HEK293 (cell line): Measurements from ENCODE around the gene STAT3.
"Not testable (repeated sequence)": the region's sequence is repeated elsewhere in the genome, so short reads cannot be mapped to it uniquely, and the experiment has no call there.

Source experiments
- CTCF ChIA-PET: fragments of 350-600 bp; formaldehyde crosslinking; extraction: SDS; loops from one replicate; lab custom pipeline; 2021; ENCODE audit warnings: antibody characterized with exemption; lab: Yijun Ruan, JAX
- POLR2A ChIA-PET: fragments of 300-600 bp; formaldehyde crosslinking; extraction: SDS; loops from one replicate; lab custom pipeline; 2020; ENCODE audit warnings: antibody characterized with exemption, inconsistent platforms; lab: Yijun Ruan, JAX
- H3K27ac ChIP-seq: fragments of 200-500 bp; sonication (Bioruptor generic); 2 replicates; pipeline ENCODE4 v1.5.1; 2014; ENCODE audit warnings: low read depth, low read length, control low read depth, inconsistent platforms; ENCODE audit errors: extremely low read depth
- H3K36me3 ChIP-seq, 2 experiments: fragments of 200-500 bp in 1 of 2; sonication (Bioruptor generic) in 1 of 2; 1 replicate in 1 of 2; 2 replicates in 1 of 2; pipeline ENCODE4 v1.5.1; 2014 to 2017; ENCODE audit warnings: inconsistent platforms in 2 of 2, low read length in 2 of 2; ENCODE audit not compliant: control insufficient read depth in 2 of 2, insufficient read depth in 1 of 2
- H3K4me1 ChIP-seq: fragments of 200-500 bp; sonication (Bioruptor generic); 2 replicates; pipeline ENCODE4 v1.5.1; 2014; ENCODE audit warnings: mild to moderate bottlenecking, low read length, inconsistent platforms; ENCODE audit not compliant: control insufficient read depth, insufficient read depth
- H3K4me3 ChIP-seq: 2 replicates; pipeline ENCODE4 v1.5.1; 2011; ENCODE audit warnings: low read depth, mild to moderate bottlenecking, control low read depth, low read length, moderate library complexity
- H3K9me3 ChIP-seq: fragments of 200-500 bp; sonication (Bioruptor generic); 2 replicates; pipeline ENCODE4 v1.5.1; 2014; ENCODE audit warnings: low read depth, low read length, inconsistent platforms; ENCODE audit not compliant: control insufficient read depth, insufficient read depth
- EGR2 ChIP-seq: fragments of 450-650 bp; formaldehyde crosslinking; IDR thresholded peaks from 2 replicates; pipeline ENCODE4 v1.5.1; 2016; ENCODE audit warnings: low read depth, missing biosample characterization, missing genetic modification characterization
- FEZF1 ChIP-seq: fragments of 450-650 bp; formaldehyde crosslinking; IDR thresholded peaks from 2 replicates; pipeline ENCODE4 v1.5.1; 2016; ENCODE audit warnings: missing biosample characterization, missing genetic modification characterization
- GLIS1 ChIP-seq: fragments of 450-650 bp; formaldehyde crosslinking; IDR thresholded peaks from 2 replicates; pipeline ENCODE4 v1.5.1; 2016; ENCODE audit warnings: missing biosample characterization, missing genetic modification characterization
- MYNN ChIP-seq: fragments of 450-650 bp; formaldehyde crosslinking; IDR thresholded peaks from 2 replicates; pipeline ENCODE4 v1.5.1; 2016; ENCODE audit warnings: missing biosample characterization, missing genetic modification characterization, borderline replicate concordance
- WT1 ChIP-seq: fragments of 450-650 bp; formaldehyde crosslinking; IDR thresholded peaks from 2 replicates; pipeline ENCODE4 v1.5.1; 2016; ENCODE audit warnings: missing biosample characterization, missing genetic modification characterization
- ZBTB17 ChIP-seq: fragments of 450-650 bp; formaldehyde crosslinking; IDR thresholded peaks from 2 replicates; pipeline ENCODE4 v1.5.1; 2016; ENCODE audit warnings: missing biosample characterization, missing genetic modification characterization
- ZBTB8A ChIP-seq: fragments of 450-650 bp; formaldehyde crosslinking; IDR thresholded peaks from 2 replicates; pipeline ENCODE4 v1.5.1; 2016; ENCODE audit warnings: missing biosample characterization, missing genetic modification characterization
- ZFHX2 ChIP-seq: fragments of 450-650 bp; formaldehyde crosslinking; conservative IDR thresholded peaks from 2 replicates; pipeline ENCODE4 v1.5.1; 2016; ENCODE audit warnings: missing biosample characterization, missing genetic modification characterization
- ZNF133 ChIP-seq: fragments of 450-650 bp; formaldehyde crosslinking; IDR thresholded peaks from 2 replicates; pipeline ENCODE4 v1.5.1; 2016; ENCODE audit warnings: missing biosample characterization, missing genetic modification characterization
- ZNF146 ChIP-seq: fragments of 450-650 bp; formaldehyde crosslinking; IDR thresholded peaks from 2 replicates; pipeline ENCODE4 v1.5.1; 2016; ENCODE audit warnings: missing biosample characterization, missing genetic modification characterization
- ZNF2 ChIP-seq: fragments of 450-650 bp; formaldehyde crosslinking; IDR thresholded peaks from 2 replicates; pipeline ENCODE4 v1.5.1; 2016; ENCODE audit warnings: missing biosample characterization, missing genetic modification characterization
- ZNF223 ChIP-seq: fragments of 450-650 bp; formaldehyde crosslinking; IDR thresholded peaks from 2 replicates; pipeline ENCODE4 v1.5.1; 2016; ENCODE audit warnings: missing biosample characterization, missing genetic modification characterization
- ZNF37A ChIP-seq: fragments of 450-650 bp; IDR thresholded peaks from 2 replicates; pipeline ENCODE4 v1.5.1; 2018; ENCODE audit warnings: missing biosample characterization, missing genetic modification characterization
- ZNF514 ChIP-seq: fragments of 450-650 bp; formaldehyde crosslinking; IDR thresholded peaks from 2 replicates; pipeline ENCODE4 v1.5.1; 2016; ENCODE audit warnings: missing biosample characterization, missing genetic modification characterization
- ZNF549 ChIP-seq: fragments of 450-650 bp; IDR thresholded peaks from 2 replicates; pipeline ENCODE4 v1.5.1; 2018; ENCODE audit warnings: missing biosample characterization, missing genetic modification characterization, mild to moderate bottlenecking, inconsistent platforms, moderate library complexity
- ZNF555 ChIP-seq: fragments of 450-650 bp; formaldehyde crosslinking; conservative IDR thresholded peaks from 2 replicates; pipeline ENCODE4 v1.5.1; 2017; ENCODE audit warnings: missing biosample characterization, mild to moderate bottlenecking, missing genetic modification characterization, inconsistent platforms
- ZNF785 ChIP-seq: fragments of 450-650 bp; formaldehyde crosslinking; IDR thresholded peaks from 2 replicates; pipeline ENCODE4 v1.5.1; 2016; ENCODE audit warnings: missing biosample characterization, missing genetic modification characterization
- ZNF792 ChIP-seq: fragments of 450-650 bp; formaldehyde crosslinking; IDR thresholded peaks from 2 replicates; pipeline ENCODE4 v1.5.1; 2016; ENCODE audit warnings: missing biosample characterization, missing genetic modification characterization
- TF ChIP-seq, protein P1 (sequence below): fragments of 450-650 bp; formaldehyde crosslinking; IDR thresholded peaks from 2 replicates; pipeline ENCODE4 v1.5.1; 2016; ENCODE audit warnings: missing biosample characterization, missing genetic modification characterization
- TF ChIP-seq, protein P2 (sequence below): fragments of 450-650 bp; formaldehyde crosslinking; IDR thresholded peaks from 2 replicates; pipeline ENCODE4 v1.5.1; 2016; ENCODE audit warnings: missing biosample characterization, missing genetic modification characterization

Gene STAT3

DNA sequence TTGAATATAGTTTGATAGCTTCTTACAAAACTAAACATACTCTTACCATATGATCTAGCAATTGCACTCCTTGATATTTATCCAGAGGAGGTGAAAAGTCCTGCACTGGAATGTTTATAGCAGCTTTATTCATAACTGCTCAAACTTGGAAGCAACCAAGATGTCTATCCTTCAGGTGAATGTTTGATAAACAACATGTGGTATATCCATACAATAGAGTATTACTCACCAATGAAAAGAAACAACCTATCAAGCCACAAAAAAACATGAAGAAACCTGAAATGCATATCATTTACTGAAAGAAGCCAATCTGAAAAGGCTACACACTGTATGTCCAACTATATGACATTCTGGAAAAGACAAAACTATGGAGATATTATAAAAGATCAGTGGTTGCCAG, 16.1 kb downstream of the STAT3 start:
- Histone ChIP-seq H3K9me3 (no peaks in the 10 kb centered on the region; the same call in 1 of the 2 replicates), H3K36me3 (peaks cover 0 to 4% of the 10 kb centered on the region in 2 experiments; a peak in 2 of 3 replicates), H3K27ac (no peak overlapping the region), H3K4me1 (peaks cover 3% of the 10 kb centered on the region; the same call in 1 of the 2 replicates), H3K4me3 (no peak overlapping the region)
- TF ChIP-seq ZNF792 (tag by site-specific recombination) (no peak), ZNF146 (peak; percentile 80)
- ChIA-PET CTCF (interaction anchor here (0.5 to 1.0 kb wide), 3 partner anchors 48 to 391 kb away, joined by 3 read pairs; no protein-coding TSS in a partner anchor), POLR2A (no interaction called here)

DNA sequence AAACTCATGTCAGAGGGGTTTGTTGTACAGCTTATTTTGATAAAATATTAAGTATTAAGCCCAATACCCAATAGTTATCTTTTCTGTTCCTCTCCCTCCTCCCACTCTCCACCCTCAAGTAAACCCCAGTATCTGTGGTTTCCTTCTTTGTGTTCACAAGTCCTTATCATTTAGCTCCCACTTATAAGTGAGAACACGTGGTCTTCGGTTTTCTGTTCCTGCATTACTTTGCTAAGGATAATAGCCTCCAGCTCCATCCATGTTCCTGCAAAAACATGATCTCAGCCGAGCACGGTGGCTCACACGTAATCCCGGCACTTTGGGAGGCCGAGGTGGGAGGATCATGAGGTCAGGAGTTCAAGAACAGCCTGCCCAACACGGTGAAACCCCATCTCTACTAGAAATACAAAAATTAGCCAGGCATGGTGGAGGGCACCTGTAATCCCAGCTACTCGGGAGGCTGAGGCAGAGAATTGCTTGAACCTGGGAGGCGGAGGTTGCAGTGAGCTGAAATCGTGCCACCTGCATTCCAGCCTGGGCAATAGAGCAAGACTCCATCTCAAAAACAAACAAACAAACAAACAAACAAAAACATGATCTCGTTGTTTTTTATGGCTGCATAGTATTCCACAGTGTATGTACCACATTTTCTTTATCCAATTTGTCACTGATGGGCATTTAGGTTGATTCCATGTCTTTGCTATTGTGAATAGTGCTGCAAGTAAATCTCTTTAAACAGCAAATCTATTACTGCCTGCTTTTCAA, 19.3 kb downstream of the STAT3 start:
- CTCF ChIA-PET = interaction anchor here (0.7 to 1.6 kb wide), 4 partner anchors 15 to 147 kb away, joined by 4 to 8 read pairs (median 4); no protein-coding TSS in a partner anchor
- not testable (repeated sequence) for H3K27ac ChIP-seq, H3K4me3 ChIP-seq, H3K4me1 ChIP-seq, H3K9me3 ChIP-seq, H3K36me3 ChIP-seq
- POLR2A ChIA-PET = interaction anchor here (0.6 to 1.1 kb wide), 2 partner anchors 46 to 89 kb away, joined by 3 to 4 read pairs; no protein-coding TSS in a partner anchor
- TF ChIP-seq, protein P1, sequence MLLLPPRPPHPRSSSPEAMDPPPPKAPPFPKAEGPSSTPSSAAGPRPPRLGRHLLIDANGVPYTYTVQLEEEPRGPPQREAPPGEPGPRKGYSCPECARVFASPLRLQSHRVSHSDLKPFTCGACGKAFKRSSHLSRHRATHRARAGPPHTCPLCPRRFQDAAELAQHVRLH = peak; percentile 82
- 0 out of 2 replicates have a peak, but pooled peaks have one; percentile 29 for TF ChIP-seq ZNF2 (tag by site-specific recombination)
- TF ChIP-seq ZFHX2 (tag by site-specific recombination) = 0 out of 2 replicates have a peak, but pooled peaks have one; percentile 13
- peak; percentile 44; the same call in 1 of the 2 replicates for TF ChIP-seq EGR2 (tag by site-specific recombination)
- TF ChIP-seq ZNF146 = peak; percentile 99

DNA sequence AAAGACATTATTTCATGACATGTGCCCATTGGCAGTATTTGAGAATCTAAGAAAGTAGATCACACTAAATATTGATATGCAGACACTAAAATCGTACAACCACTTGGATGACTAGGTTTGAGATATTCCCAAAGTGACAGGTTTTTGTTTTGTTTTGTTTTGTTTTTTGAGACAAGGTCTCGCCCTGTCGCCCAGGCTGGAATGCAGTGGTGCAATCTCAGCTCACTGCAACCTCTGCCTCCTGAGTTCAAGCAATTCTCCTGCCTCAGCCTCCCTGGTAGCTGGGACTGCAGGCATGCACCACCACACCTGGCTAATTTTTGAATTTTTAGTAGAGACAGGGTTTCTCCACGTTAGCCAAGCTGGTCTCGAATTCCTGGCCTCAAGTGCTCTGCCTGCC, 19.9 kb downstream of the STAT3 start:
- not testable (repeated sequence) for H3K36me3 ChIP-seq, H3K4me3 ChIP-seq, H3K9me3 ChIP-seq, H3K27ac ChIP-seq, H3K4me1 ChIP-seq
- CTCF ChIA-PET = interaction anchor here (0.8 to 1.6 kb wide), 3 partner anchors 10 to 38 kb away, joined by 3 to 8 read pairs (median 4); no protein-coding TSS in a partner anchor
- POLR2A ChIA-PET = interaction anchor here (0.6 to 1.1 kb wide), 2 partner anchors 47 to 90 kb away, joined by 3 to 4 read pairs; no protein-coding TSS in a partner anchor

DNA sequence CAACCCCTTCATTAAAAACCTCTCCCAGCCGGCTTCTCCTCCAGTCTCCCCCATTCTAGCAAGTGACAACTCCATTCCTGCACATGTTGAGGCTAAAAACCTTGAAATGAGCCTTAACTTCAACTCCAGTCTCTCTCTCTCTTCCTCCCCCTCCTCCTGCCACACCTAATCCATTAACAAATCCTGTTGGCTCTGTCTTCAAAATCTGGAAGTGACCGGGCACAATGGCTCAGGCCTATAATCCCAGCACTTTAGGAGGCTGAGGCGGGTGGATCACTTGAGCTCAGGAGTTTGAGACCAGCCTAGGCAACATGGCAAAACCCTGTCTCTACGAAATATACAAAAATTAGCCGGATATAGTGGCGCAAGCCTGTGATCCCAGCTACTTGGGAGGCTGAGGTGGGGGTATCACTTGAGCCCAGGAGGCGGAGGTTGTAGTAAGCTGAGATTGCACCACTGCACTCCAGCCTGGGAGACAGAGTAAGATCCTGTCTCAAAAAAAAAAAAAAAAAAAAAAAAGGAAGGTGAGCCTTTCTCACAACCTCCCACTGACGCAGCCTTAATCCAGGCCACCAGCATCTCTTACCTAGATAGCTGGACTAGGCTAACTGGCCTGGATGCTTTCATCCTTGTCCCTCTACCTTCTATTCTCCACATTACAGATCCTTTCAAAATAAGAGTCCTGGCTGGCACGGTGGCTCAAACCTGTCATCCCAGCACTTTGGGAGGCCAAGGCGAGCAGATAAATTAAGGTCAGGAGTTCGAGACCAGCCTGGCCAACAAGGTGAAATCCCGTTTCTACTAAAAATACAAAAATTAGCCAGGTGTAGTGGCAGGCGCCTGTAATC, 21.8 kb downstream of the STAT3 start:
- POLR2A ChIA-PET = interaction anchor here (0.9 to 2.0 kb wide), 2 partner anchors 15 to 22 kb away, joined by 6 read pairs; partner anchors contain the start of gene STAT3
- 0 out of 2 replicates have a peak, but pooled peaks have one; percentile 37 for TF ChIP-seq ZBTB8A (tag by site-specific recombination)
- peak; percentile 98 for TF ChIP-seq MYNN (tag by site-specific recombination)
- TF ChIP-seq GLIS1 (tag by site-specific recombination) = peak; percentile 85
- TF ChIP-seq ZBTB17 (tag by site-specific recombination) = peak; percentile 37
- not testable (repeated sequence) for H3K9me3 ChIP-seq, H3K4me3 ChIP-seq, H3K27ac ChIP-seq, H3K36me3 ChIP-seq
- CTCF ChIA-PET = interaction anchor here (0.7 to 1.4 kb wide), 4 partner anchors 11 to 152 kb away, joined by 3 to 4 read pairs (median 3); partner anchors contain the start of gene STAT3
- peaks cover 11% of the 10 kb centered on the region for H3K4me1 ChIP-seq

DNA sequence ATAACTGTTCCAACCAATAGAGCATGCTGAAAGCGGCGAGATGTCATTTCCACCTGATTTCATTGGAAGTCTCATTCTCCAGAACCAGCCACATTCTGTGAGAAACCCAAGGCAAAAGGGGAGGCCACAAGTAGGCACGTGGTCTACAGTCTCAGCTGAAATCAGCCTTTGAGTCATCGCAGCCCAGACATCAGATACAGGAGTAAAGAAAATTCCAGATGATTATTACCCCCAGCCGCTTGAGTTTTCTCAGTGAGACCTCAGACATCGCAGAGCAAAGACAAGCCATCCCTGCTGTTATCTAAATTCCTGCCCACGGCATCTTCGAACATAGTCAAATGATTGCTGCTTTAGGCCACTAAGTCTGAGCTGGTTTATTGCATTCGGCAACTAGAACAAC, 23.1 kb downstream of the STAT3 start:
- peaks cover 13% of the 10 kb centered on the region for H3K4me1 ChIP-seq
- POLR2A ChIA-PET = interaction anchor here (2.0 kb wide), 1 partner anchor 23 kb away, joined by 6 read pairs; the partner anchor contains the start of gene STAT3
- H3K36me3 ChIP-seq = no peaks in the 10 kb centered on the region; a peak in 1 of 3 replicates
- CTCF ChIA-PET = interaction anchor here (0.9 to 1.4 kb wide), 3 partner anchors 14 to 44 kb away, joined by 3 to 4 read pairs (median 3); partner anchors contain the start of gene STAT3
- no peaks in the 10 kb centered on the region for H3K9me3 ChIP-seq
- no peak overlapping the region for H3K4me3 ChIP-seq
- no peak overlapping the region for H3K27ac ChIP-seq
- no peak for TF ChIP-seq WT1 (tag by site-specific recombination)
- no peak for TF ChIP-seq ZNF133 (tag by site-specific recombination)
- no peak for TF ChIP-seq ZNF514 (tag by site-specific recombination)
- no peak for TF ChIP-seq ZNF555 (tag by site-specific recombination)
- no peak for TF ChIP-seq ZNF549 (tag by site-specific recombination)
- no peak for TF ChIP-seq ZNF37A (tag by site-specific recombination)
- no peak for TF ChIP-seq ZNF785 (tag by site-specific recombination)
- TF ChIP-seq, protein P2, sequence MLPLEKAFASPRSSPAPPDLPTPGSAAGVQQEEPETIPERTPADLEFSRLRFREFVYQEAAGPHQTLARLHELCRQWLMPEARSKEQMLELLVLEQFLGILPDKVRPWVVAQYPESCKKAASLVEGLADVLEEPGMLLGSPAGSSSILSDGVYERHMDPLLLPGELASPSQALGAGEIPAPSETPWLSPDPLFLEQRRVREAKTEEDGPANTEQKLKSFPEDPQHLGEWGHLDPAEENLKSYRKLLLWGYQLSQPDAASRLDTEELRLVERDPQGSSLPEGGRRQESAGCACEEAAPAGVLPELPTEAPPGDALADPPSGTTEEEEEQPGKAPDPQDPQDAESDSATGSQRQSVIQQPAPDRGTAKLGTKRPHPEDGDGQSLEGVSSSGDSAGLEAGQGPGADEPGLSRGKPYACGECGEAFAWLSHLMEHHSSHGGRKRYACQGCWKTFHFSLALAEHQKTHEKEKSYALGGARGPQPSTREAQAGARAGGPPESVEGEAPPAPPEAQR (tag by site-specific recombination) = no peak
- TF ChIP-seq ZNF223 (tag by site-specific recombination) = no peak
- TF ChIP-seq FEZF1 (tag by site-specific recombination) = no peak
- TF ChIP-seq EGR2 (tag by site-specific recombination) = no peak
